ENCODE data around the gene TTC29. TPM values are rescaled to one million over a fixed set of nuclear protein-coding genes. Genes with fewer than 3 reads are reported as not detected.

Gene TTC29
- polyA plus RNA-seq, 1 of the 3 experiments (the other 2 are of a cell fraction): not detected

DNA sequence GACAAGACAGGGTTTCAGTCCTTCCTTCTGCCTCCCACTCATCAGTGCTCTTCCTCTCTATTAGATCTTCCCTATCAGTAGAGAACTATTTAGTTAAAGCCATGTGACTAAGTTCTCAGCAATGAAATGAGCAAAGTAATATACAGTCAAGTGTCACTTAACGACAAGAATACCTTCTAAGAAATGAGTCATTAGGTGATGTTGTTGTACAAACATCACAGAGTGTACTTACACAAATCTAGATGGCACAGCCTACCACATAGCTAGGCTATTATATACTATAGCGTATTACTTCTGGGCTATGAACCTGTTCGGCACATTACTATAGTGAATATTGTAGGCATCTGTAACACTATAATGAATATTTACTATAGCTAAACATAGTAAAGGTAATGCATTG, 235.7 kb downstream of the TTC29 start:
- Histone ChIP-seq H3K9me2 (no peaks in the 10 kb centered on the region), H3K36me3 (replicated peaks in 1 of 2; ENCODE audit: control insufficient read depth in 1 of 2, insufficient read depth in 2 of 2, low read length in 1 of 2) (no peaks in the 10 kb centered on the region), H3K4me1 (ENCODE audit: control insufficient read depth in 1 of 2, insufficient read depth in 2 of 2, low read depth in 1 of 2, low read length in 1 of 2) (no peaks in the 10 kb centered on the region; a peak in 2 of 4 replicates), H3K27ac (ENCODE audit: low read depth in 2 of 2, low read length in 1 of 2) (no peak overlapping the region), H4K20me1 (ENCODE audit: insufficient read depth) (no peaks in the 10 kb centered on the region), H3K4me3 (ENCODE audit: low read depth in 2 of 2, low read length in 1 of 2) (no peak overlapping the region), H3K9me3 (no peaks in the 10 kb centered on the region), H2AFZ (ENCODE audit: low read depth) (no peak overlapping the region), H3F3A (replicated peaks; ENCODE audit: insufficient read depth) (no peaks in the 10 kb centered on the region), H3K4me2 (no peak overlapping the region), H3K79me2 (ENCODE audit: insufficient read depth) (no peaks in the 10 kb centered on the region), H3K9ac (no peak overlapping the region), H3K27me3 (ENCODE audit: insufficient read depth) (no peaks in the 10 kb centered on the region)
- POLR2A ChIA-PET: no interaction called here
- CTCF ChIA-PET: no interaction called here
- DNase-seq: no peak
- WGBS (ENCODE audit: low lambda C conversion rate): 64% methylated on average over 3 of the region's 3 CpGs
- TF ChIP-seq GABPA (IDR thresholded peaks at IDR 0.05; ENCODE audit: low read depth) (no peak), TCF12 (IDR thresholded peaks at IDR 0.05) (no peak), NRF1 (IDR thresholded peaks at IDR 0.05; ENCODE audit: low read depth, low read length) (no peak), FOXJ3 (CRISPR knock-in tag; IDR thresholded peaks at IDR 0.05) (no peak), RFX5 (IDR thresholded peaks at IDR 0.05; ENCODE audit: low read length) (no peak), EP300 (IDR thresholded peaks at IDR 0.05; ENCODE audit: borderline replicate concordance in 1 of 2, low read depth in 1 of 2, low read length in 1 of 2) (no peak), ELF1 (IDR thresholded peaks at IDR 0.05) (no peak)

DNA sequence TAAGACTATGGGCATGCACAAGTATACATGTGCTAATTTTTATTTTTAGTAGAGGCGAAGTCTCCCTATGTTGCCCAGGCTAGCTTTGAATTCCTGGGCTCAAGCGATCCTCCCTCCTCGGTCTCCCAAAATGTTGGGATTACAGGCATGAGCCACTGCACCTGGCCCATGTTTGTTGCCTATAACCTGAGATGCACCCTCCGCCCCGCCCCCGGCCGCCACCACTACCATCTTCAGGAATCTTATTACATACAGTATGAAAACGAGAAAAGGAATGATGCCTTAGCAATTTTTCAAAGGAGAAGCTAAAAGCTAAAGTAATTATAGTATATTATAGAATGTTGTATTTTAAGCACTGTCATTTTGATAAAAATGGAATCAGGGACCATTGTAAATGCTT, 245.8 kb downstream of the TTC29 start:
- no peaks in the 10 kb centered on the region for H3K27me3 ChIP-seq (ENCODE audit: insufficient read depth)
- no peaks in the 10 kb centered on the region for H3K79me2 ChIP-seq (ENCODE audit: insufficient read depth)
- no peaks in the 10 kb centered on the region for H3K4me1 ChIP-seq (ENCODE audit: control insufficient read depth in 1 of 2, insufficient read depth in 2 of 2, low read depth in 1 of 2, low read length in 1 of 2)
- no peak for DNase-seq
- H2AFZ ChIP-seq (ENCODE audit: low read depth): no peak overlapping the region
- H4K20me1 ChIP-seq (ENCODE audit: insufficient read depth): no peaks in the 10 kb centered on the region
- H3K27ac ChIP-seq (ENCODE audit: low read depth in 2 of 2, low read length in 1 of 2): no peak overlapping the region
- H3K9me2 ChIP-seq: no peaks in the 10 kb centered on the region
- H3K9me3 ChIP-seq: no peaks in the 10 kb centered on the region
- ChIA-PET POLR2A (interaction anchor here (0.7 kb wide), 1 partner anchor 522 kb away, joined by 3 read pairs; no protein-coding TSS in a partner anchor), CTCF (no interaction called here)
- H3K4me3 ChIP-seq (ENCODE audit: low read depth in 2 of 2, low read length in 1 of 2): no peak overlapping the region
- H3F3A ChIP-seq (replicated peaks; ENCODE audit: insufficient read depth): no peaks in the 10 kb centered on the region
- no peak for TF ChIP-seq FOSL2 (IDR thresholded peaks at IDR 0.05; ENCODE audit: borderline replicate concordance, low read depth)
- no peak for TF ChIP-seq JUND (IDR thresholded peaks at IDR 0.05)
- no peak for TF ChIP-seq TCF12 (IDR thresholded peaks at IDR 0.05)
- H3K36me3 ChIP-seq (replicated peaks in 1 of 2; ENCODE audit: control insufficient read depth in 1 of 2, insufficient read depth in 2 of 2, low read length in 1 of 2): no peaks in the 10 kb centered on the region
- H3K9ac ChIP-seq: no peak overlapping the region
- WGBS (ENCODE audit: low lambda C conversion rate): 38% methylated on average over 7 of the region's 8 CpGs
- no peak overlapping the region for H3K4me2 ChIP-seq

DNA sequence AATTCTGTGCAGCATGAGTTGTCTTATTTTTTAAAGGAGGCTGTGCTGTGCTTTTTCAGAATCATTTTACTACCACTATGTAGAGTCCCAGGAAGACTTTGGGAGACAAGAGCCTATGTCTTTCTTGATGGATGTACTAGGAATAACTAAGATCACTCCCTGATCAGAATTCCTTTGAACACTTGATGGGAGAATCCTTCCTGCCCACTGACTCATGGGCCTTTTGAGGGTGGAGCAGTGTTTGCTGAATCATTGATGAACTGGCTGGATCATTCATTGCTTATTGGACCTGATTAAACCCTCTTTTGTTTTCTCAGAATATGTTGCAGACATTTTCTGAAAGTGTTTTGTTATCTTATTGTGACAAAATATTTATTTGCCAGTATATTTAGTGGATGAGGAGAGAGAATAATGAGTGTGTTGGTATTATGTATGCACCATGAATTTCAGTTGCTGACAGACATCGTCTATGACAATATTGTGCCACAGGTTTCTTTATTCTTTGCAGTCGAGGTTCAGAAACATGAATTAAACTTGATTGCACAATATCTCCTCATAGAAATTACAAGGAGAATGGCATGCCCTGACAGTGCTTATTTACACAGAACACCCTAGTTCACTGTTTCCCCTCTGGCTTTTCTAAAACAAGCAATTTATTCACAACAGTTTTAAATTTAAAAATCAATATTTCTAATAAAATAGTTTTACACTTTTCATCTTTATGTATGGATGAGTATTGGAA, 270.7 kb downstream of the TTC29 start:
- Histone ChIP-seq H3K4me2 (no peak overlapping the region), H3K27me3 (ENCODE audit: insufficient read depth) (no peaks in the 10 kb centered on the region), H3K9me2 (0 out of 2 replicates have a peak, but pooled peaks cover 3% of the 10 kb centered on the region), H3K4me3 (ENCODE audit: low read depth in 2 of 2, low read length in 1 of 2) (no peak overlapping the region), H2AFZ (ENCODE audit: low read depth) (no peak overlapping the region), H3K36me3 (replicated peaks in 1 of 2; ENCODE audit: control insufficient read depth in 1 of 2, insufficient read depth in 2 of 2, low read length in 1 of 2) (no peaks in the 10 kb centered on the region), H3K9ac (no peak overlapping the region), H3K79me2 (ENCODE audit: insufficient read depth) (no peaks in the 10 kb centered on the region), H3K27ac (ENCODE audit: low read depth in 2 of 2, low read length in 1 of 2) (no peak overlapping the region), H3K4me1 (ENCODE audit: control insufficient read depth in 1 of 2, insufficient read depth in 2 of 2, low read depth in 1 of 2, low read length in 1 of 2) (no peaks in the 10 kb centered on the region), H3F3A (replicated peaks; ENCODE audit: insufficient read depth) (no peaks in the 10 kb centered on the region), H3K9me3 (no peaks in the 10 kb centered on the region), H4K20me1 (ENCODE audit: insufficient read depth) (no peaks in the 10 kb centered on the region)
- ChIA-PET POLR2A (no interaction called here), CTCF (no interaction called here)
- 6% methylated on average over 2 of the region's 2 CpGs for WGBS (ENCODE audit: low lambda C conversion rate)
- no peak for DNase-seq
- TF ChIP-seq RCOR1 (IDR thresholded peaks at IDR 0.05; ENCODE audit: low read length) (no peak), RAD21 (IDR thresholded peaks at IDR 0.05; ENCODE audit: low read length) (no peak), SMC3 (IDR thresholded peaks at IDR 0.05; ENCODE audit: low read depth, low read length) (no peak), TEAD4 (IDR thresholded peaks at IDR 0.05; ENCODE audit: borderline replicate concordance, insufficient read depth) (no peak), NRF1 (IDR thresholded peaks at IDR 0.05; ENCODE audit: low read depth, low read length) (no peak), MXI1 (IDR thresholded peaks at IDR 0.05; ENCODE audit: low read depth, low read length) (no peak)
- TF ChIP-seq, protein P1, sequence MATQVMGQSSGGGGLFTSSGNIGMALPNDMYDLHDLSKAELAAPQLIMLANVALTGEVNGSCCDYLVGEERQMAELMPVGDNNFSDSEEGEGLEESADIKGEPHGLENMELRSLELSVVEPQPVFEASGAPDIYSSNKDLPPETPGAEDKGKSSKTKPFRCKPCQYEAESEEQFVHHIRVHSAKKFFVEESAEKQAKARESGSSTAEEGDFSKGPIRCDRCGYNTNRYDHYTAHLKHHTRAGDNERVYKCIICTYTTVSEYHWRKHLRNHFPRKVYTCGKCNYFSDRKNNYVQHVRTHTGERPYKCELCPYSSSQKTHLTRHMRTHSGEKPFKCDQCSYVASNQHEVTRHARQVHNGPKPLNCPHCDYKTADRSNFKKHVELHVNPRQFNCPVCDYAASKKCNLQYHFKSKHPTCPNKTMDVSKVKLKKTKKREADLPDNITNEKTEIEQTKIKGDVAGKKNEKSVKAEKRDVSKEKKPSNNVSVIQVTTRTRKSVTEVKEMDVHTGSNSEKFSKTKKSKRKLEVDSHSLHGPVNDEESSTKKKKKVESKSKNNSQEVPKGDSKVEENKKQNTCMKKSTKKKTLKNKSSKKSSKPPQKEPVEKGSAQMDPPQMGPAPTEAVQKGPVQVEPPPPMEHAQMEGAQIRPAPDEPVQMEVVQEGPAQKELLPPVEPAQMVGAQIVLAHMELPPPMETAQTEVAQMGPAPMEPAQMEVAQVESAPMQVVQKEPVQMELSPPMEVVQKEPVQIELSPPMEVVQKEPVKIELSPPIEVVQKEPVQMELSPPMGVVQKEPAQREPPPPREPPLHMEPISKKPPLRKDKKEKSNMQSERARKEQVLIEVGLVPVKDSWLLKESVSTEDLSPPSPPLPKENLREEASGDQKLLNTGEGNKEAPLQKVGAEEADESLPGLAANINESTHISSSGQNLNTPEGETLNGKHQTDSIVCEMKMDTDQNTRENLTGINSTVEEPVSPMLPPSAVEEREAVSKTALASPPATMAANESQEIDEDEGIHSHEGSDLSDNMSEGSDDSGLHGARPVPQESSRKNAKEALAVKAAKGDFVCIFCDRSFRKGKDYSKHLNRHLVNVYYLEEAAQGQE (IDR thresholded peaks at IDR 0.05; ENCODE audit: low read depth, low read length): no peak
- TF ChIP-seq, protein P2, sequence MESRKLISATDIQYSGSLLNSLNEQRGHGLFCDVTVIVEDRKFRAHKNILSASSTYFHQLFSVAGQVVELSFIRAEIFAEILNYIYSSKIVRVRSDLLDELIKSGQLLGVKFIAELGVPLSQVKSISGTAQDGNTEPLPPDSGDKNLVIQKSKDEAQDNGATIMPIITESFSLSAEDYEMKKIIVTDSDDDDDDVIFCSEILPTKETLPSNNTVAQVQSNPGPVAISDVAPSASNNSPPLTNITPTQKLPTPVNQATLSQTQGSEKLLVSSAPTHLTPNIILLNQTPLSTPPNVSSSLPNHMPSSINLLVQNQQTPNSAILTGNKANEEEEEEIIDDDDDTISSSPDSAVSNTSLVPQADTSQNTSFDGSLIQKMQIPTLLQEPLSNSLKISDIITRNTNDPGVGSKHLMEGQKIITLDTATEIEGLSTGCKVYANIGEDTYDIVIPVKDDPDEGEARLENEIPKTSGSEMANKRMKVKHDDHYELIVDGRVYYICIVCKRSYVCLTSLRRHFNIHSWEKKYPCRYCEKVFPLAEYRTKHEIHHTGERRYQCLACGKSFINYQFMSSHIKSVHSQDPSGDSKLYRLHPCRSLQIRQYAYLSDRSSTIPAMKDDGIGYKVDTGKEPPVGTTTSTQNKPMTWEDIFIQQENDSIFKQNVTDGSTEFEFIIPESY (IDR thresholded peaks at IDR 0.05; ENCODE audit: borderline replicate concordance, low read depth): no peak
- TF ChIP-seq, protein P3, sequence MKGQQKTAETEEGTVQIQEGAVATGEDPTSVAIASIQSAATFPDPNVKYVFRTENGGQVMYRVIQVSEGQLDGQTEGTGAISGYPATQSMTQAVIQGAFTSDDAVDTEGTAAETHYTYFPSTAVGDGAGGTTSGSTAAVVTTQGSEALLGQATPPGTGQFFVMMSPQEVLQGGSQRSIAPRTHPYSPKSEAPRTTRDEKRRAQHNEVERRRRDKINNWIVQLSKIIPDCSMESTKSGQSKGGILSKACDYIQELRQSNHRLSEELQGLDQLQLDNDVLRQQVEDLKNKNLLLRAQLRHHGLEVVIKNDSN (IDR thresholded peaks at IDR 0.05; ENCODE audit: borderline replicate concordance, low read depth): no peak

All from SK-N-SH (cell line).